IMR-90 (cell line): ENCODE results near the gene ADAMTS5. TPM values are rescaled to one million over a fixed set of nuclear protein-coding genes. Genes with fewer than 3 reads are reported as not detected.
A peak's percentile ranks its signal among the peaks of the same experiment; 100 is the strongest.

Experiments
- ATAC-seq: fragments of 200-7000 bp; cut with Tn5 transposase; 2 replicates; pipeline ENCODE4 v1.9.1; 2020; ENCODE audit warnings: low read depth, mild to moderate bottlenecking, moderate library complexity
- BruUV-seq: library from RNA; stranded (reverse); fragments of 400-500 nt; replicated peaks from 2 replicates; lab custom pipeline; 2021; lab: Mats Ljungman, UMichigan
- CTCF ChIA-PET: fragments of 300-600 bp; formaldehyde crosslinking; extraction: SDS; loops from one replicate; lab custom pipeline; 2021; ENCODE audit warnings: antibody characterized with exemption; lab: Yijun Ruan, JAX
- POLR2A ChIA-PET: fragments of 300-600 bp; sonication (Branson Sonifier 250); formaldehyde crosslinking; loops from one replicate; lab custom pipeline; 2022; ENCODE audit warnings: antibody characterized with exemption; ENCODE audit not compliant: unreplicated experiment; lab: Charles Lee
- DNase-seq: peaks from one replicate; pipeline ENCODE4 v3.0.0; 2013
- H2AFZ ChIP-seq: replicated peaks from 2 replicates; pipeline ENCODE3; 2013; ENCODE audit warnings: low read length, mild to moderate bottlenecking; ENCODE audit not compliant: poor library complexity
- H2AK5ac ChIP-seq: 2 replicates; pipeline ENCODE4 v1.6.1; 2013; ENCODE audit warnings: low read depth, low read length, inconsistent platforms
- H2AK9ac ChIP-seq: replicated peaks from 2 replicates; pipeline ENCODE3; 2013; ENCODE audit warnings: mild to moderate bottlenecking, low read depth, low read length, moderate library complexity; ENCODE audit not compliant: poor library complexity
- H2BK120ac ChIP-seq: 2 replicates; pipeline ENCODE4 v1.6.1; 2013; ENCODE audit warnings: low read depth, low read length, inconsistent platforms
- H2BK15ac ChIP-seq: 3 replicates; pipeline ENCODE4 v1.6.1; 2013; ENCODE audit warnings: low read depth, low read length, inconsistent platforms
- H2BK20ac ChIP-seq: 2 replicates; pipeline ENCODE4 v1.6.1; 2013; ENCODE audit warnings: low read depth, mild to moderate bottlenecking, inconsistent platforms, low read length, moderate library complexity
- H2BK5ac ChIP-seq: 2 replicates; pipeline ENCODE4 v1.6.1; 2013; ENCODE audit warnings: mild to moderate bottlenecking, low read depth, low read length, inconsistent platforms; ENCODE audit not compliant: poor library complexity, severe bottlenecking
- H3K14ac ChIP-seq: replicated peaks from 2 replicates; pipeline ENCODE4 v1.6.1; 2013; ENCODE audit warnings: low read depth, low read length, inconsistent platforms
- H3K18ac ChIP-seq: 2 replicates; pipeline ENCODE4 v1.6.1; 2013; ENCODE audit warnings: low read depth, low read length, control low read depth
- H3K23ac ChIP-seq: 2 replicates; pipeline ENCODE4 v1.6.1; 2013; ENCODE audit warnings: low read depth, low read length, inconsistent platforms
- H3K27ac ChIP-seq: 2 replicates; pipeline ENCODE4 v1.5.1; 2013; ENCODE audit warnings: mild to moderate bottlenecking, control low read depth, low read length; ENCODE audit not compliant: insufficient read depth
- H3K27me3 ChIP-seq: 2 replicates; pipeline ENCODE4 v1.6.1; 2013; ENCODE audit warnings: low read length; ENCODE audit not compliant: control insufficient read depth, insufficient read depth
- H3K36me3 ChIP-seq: 2 replicates; pipeline ENCODE4 v1.6.1; 2013; ENCODE audit warnings: low read length, mixed read lengths; ENCODE audit not compliant: control insufficient read depth, insufficient read depth
- H3K4ac ChIP-seq: 2 replicates; pipeline ENCODE4 v1.6.1; 2013; ENCODE audit warnings: low read depth, low read length, inconsistent platforms
- H3K4me1 ChIP-seq: 2 replicates; pipeline ENCODE4 v1.6.1; 2013; ENCODE audit warnings: low read length, mixed read lengths; ENCODE audit not compliant: control insufficient read depth, insufficient read depth
- H3K4me2 ChIP-seq: 2 replicates; pipeline ENCODE4 v1.6.1; 2013; ENCODE audit warnings: low read depth, mild to moderate bottlenecking, control low read depth, low read length, moderate library complexity
- H3K4me3 ChIP-seq: 2 replicates; pipeline ENCODE4 v1.5.1; 2013; ENCODE audit warnings: low read depth, mild to moderate bottlenecking, control low read depth, low read length, moderate library complexity; ENCODE audit not compliant: insufficient read depth
- H3K56ac ChIP-seq: 2 replicates; pipeline ENCODE4 v1.6.1; 2013; ENCODE audit warnings: low read length, inconsistent platforms; ENCODE audit not compliant: insufficient read depth; ENCODE audit errors: extremely low read depth
- H3K79me1 ChIP-seq, 2 experiments: 2 replicates each; pipeline ENCODE4 v1.6.1; 2013; ENCODE audit warnings: low read length in 2 of 2, inconsistent platforms in 1 of 2, low read depth in 1 of 2
- H3K9ac ChIP-seq: 2 replicates; pipeline ENCODE4 v1.6.1; 2013; ENCODE audit warnings: low read depth, low read length, control low read depth
- H3K9me1 ChIP-seq: 2 replicates; pipeline ENCODE4 v1.6.1; 2013; ENCODE audit warnings: low read length, inconsistent platforms; ENCODE audit not compliant: insufficient read depth
- H3K9me3 ChIP-seq: 2 replicates; pipeline ENCODE4 v1.6.1; 2013; ENCODE audit warnings: low read length; ENCODE audit not compliant: control insufficient read depth, insufficient read depth
- H4K20me1 ChIP-seq: 2 replicates; pipeline ENCODE4 v1.6.1; 2013; ENCODE audit warnings: low read length, inconsistent platforms; ENCODE audit not compliant: insufficient read depth
- H4K5ac ChIP-seq: 2 replicates; pipeline ENCODE4 v1.6.1; 2013; ENCODE audit warnings: mild to moderate bottlenecking, low read depth, low read length, control low read depth
- H4K8ac ChIP-seq, 2 experiments: 2 replicates each; pipeline ENCODE4 v1.6.1; 2013; ENCODE audit warnings: low read depth in 2 of 2, low read length in 2 of 2, control low read depth in 1 of 2, inconsistent platforms in 1 of 2
- H4K91ac ChIP-seq: 2 replicates; pipeline ENCODE4 v1.6.1; 2013; ENCODE audit warnings: low read depth, low read length, inconsistent platforms; ENCODE audit not compliant: insufficient read depth
- BHLHE40 ChIP-seq: fragments of 150-350 bp; IDR thresholded peaks from 2 replicates; pipeline ENCODE4 v1.6.1; 2016; ENCODE audit warnings: mild to moderate bottlenecking, low read depth, low read length
- CEBPB ChIP-seq: IDR thresholded peaks from 2 replicates; pipeline ENCODE4 v1.6.1; 2012; ENCODE audit warnings: low read depth, low read length, improper control_type of control experiment
- CHD1 ChIP-seq: IDR thresholded peaks from 2 replicates; pipeline ENCODE4 v1.6.1; 2012; ENCODE audit warnings: low read depth, low read length, improper control_type of control experiment
- MAFK ChIP-seq: IDR thresholded peaks from 2 replicates; pipeline ENCODE4 v1.6.1; 2012; ENCODE audit warnings: low read depth, low read length, improper control_type of control experiment
- MAZ ChIP-seq: IDR thresholded peaks from 2 replicates; pipeline ENCODE4 v1.6.1; 2012; ENCODE audit warnings: low read depth, mild to moderate bottlenecking, low read length, improper control_type of control experiment, moderate library complexity, borderline replicate concordance
- MXI1 ChIP-seq: IDR thresholded peaks from 2 replicates; pipeline ENCODE4 v1.6.1; 2012; ENCODE audit warnings: low read depth, mild to moderate bottlenecking, low read length, moderate library complexity, borderline replicate concordance
- NFE2L2 ChIP-seq: fragments of 150-350 bp; IDR thresholded peaks from 2 replicates; pipeline ENCODE4 v1.6.1; 2016; ENCODE audit warnings: low read depth, mild to moderate bottlenecking, low read length
- RCOR1 ChIP-seq: IDR thresholded peaks from 2 replicates; pipeline ENCODE4 v1.6.1; 2012; ENCODE audit warnings: mild to moderate bottlenecking, low read length, improper control_type of control experiment; ENCODE audit not compliant: insufficient replicate concordance
- RFX5 ChIP-seq: IDR thresholded peaks from 2 replicates; pipeline ENCODE4 v1.8.0; 2012; ENCODE audit warnings: low read depth, mild to moderate bottlenecking, low read length, moderate library complexity
- WGBS, 2 experiments: methylation state at CpG; one replicate each; pipeline versions ENCODE4 v1.1.5 to v1.1.7; 2013; ENCODE audit warnings: missing lambda C conversion rate in 2 of 2; ENCODE audit not compliant: insufficient read length in 1 of 2; ENCODE audit errors: extremely low coverage in 2 of 2; 5-methylcytosine and 5-hydroxymethylcytosine counted together
- dilution Hi-C: fragments of 300-500 bp; cut with HindIII; formaldehyde crosslinking; loops from one replicate; pipeline ENCODE4 v1.14.3; 2018; ENCODE audit warnings: low sequenced_read_pairs; ENCODE audit not compliant: unreplicated experiment
- in situ Hi-C: fragments of 300-500 bp; cut with MboI; formaldehyde crosslinking; loops from 3 replicates; pipeline ENCODE4 v1.14.3; 2019; ENCODE audit warnings: low sequenced_read_pairs, inconsistent platforms, mixed read lengths
- intact Hi-C: fragments of 100-400 bp; cut with micrococcal nuclease; formaldehyde crosslinking; loops from 2 replicates; pipeline ENCODE4 v1.10.0; 2022
- polyA plus RNA-seq, 3 experiments: library from polyadenylated mRNA; depleted of rRNA; stranded (reverse); fragments of >200 nt; gene quantifications; 2 replicates each; pipeline ENCODE4 v1.2.3, GENCODE V29; 2012; ENCODE audit warnings: low replicate concordance in 1 of 3
- total RNA-seq: library from RNA; depleted of rRNA; stranded (reverse); fragments of >200 nt; gene quantifications from 2 replicates; pipeline ENCODE4 v1.2.3, GENCODE V29; 2012
- TF ChIP-seq, protein P1 (sequence below): fragments of 150-350 bp; IDR thresholded peaks from 2 replicates; pipeline ENCODE4 v1.6.1; 2016; ENCODE audit warnings: low read depth, mild to moderate bottlenecking, low read length, moderate library complexity, borderline replicate concordance

ADAMTS5 gene
- total and polyA plus RNA-seq, 2 of the 4 experiments (the other 2 are of a cell fraction): 0.54 to 0.58 TPM

DNA sequence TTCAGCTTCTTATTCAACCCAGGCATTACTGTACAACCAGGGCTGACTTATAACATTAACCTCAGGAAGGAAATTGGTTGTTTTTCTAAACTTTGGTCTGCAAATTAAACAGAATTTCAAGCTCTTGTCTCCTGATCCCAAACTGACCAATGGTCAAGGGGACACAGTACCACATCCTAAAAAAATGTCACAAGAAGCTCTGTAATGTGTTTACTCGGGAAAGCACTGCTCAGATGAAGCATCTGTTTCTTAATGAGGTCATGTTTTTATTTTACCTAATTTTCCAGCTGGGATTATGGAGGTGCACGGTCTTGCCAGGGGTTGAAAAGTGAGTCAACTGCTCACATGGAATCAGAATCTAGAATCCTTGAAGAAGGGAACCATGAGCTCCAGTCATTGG lies 18.7 kb downstream of the ADAMTS5 start:
- no peak overlapping the region for H2BK120ac ChIP-seq
- no peak overlapping the region for H2AK5ac ChIP-seq
- no peak overlapping the region for H2AFZ ChIP-seq
- intact Hi-C loops (no loop called here), dilution Hi-C loops (no loop called here), in situ Hi-C loops (no loop called here)
- TF ChIP-seq, protein P1, sequence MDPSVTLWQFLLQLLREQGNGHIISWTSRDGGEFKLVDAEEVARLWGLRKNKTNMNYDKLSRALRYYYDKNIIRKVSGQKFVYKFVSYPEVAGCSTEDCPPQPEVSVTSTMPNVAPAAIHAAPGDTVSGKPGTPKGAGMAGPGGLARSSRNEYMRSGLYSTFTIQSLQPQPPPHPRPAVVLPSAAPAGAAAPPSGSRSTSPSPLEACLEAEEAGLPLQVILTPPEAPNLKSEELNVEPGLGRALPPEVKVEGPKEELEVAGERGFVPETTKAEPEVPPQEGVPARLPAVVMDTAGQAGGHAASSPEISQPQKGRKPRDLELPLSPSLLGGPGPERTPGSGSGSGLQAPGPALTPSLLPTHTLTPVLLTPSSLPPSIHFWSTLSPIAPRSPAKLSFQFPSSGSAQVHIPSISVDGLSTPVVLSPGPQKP: no peak
- TF ChIP-seq MAFK (no peak), RFX5 (no peak), RCOR1 (no peak), NFE2L2 (no peak), BHLHE40 (no peak), CEBPB (no peak), MXI1 (no peak), CHD1 (no peak), MAZ (no peak)
- peaks cover 4% of the 10 kb centered on the region for H3K9me1 ChIP-seq
- H3K79me1 ChIP-seq: no peaks in the 10 kb centered on the region
- WGBS, 2 experiments: no CpG with 5 or more reads among the region's 2 CpGs
- no TSS peak for BruUV-seq
- no peaks in the 10 kb centered on the region for H3K27me3 ChIP-seq
- H3K4me3 ChIP-seq: no peak overlapping the region
- H3K27ac ChIP-seq: no peak overlapping the region
- H3K4me1 ChIP-seq: peaks cover 3% of the 10 kb centered on the region
- no peak overlapping the region for H3K4me2 ChIP-seq
- no peaks in the 10 kb centered on the region for H3K9me3 ChIP-seq
- H3K14ac ChIP-seq: 0 out of 2 replicates have a peak overlapping the region, but pooled peaks have one; percentile 14
- H3K18ac ChIP-seq: no peak overlapping the region
- H3K23ac ChIP-seq: no peak overlapping the region
- peak; percentile 27 for DNase-seq
- H2BK15ac ChIP-seq: no peak overlapping the region
- no peak overlapping the region for H4K5ac ChIP-seq
- no peak overlapping the region for H4K8ac ChIP-seq
- no peak for ATAC-seq
- H2BK5ac ChIP-seq: no peak overlapping the region
- no peak overlapping the region for H3K56ac ChIP-seq
- CTCF ChIA-PET: no interaction called here
- no peak overlapping the region for H2BK20ac ChIP-seq
- H3K9ac ChIP-seq: no peak overlapping the region
- H3K4ac ChIP-seq: no peak overlapping the region
- no peak overlapping the region for H2AK9ac ChIP-seq
- no peaks in the 10 kb centered on the region for H4K20me1 ChIP-seq
- POLR2A ChIA-PET: interaction anchor here (0.6 kb wide), 1 partner anchor 191 kb away, joined by 4 read pairs; no protein-coding TSS in a partner anchor
- peaks cover 21% of the 10 kb centered on the region for H3K36me3 ChIP-seq
- no peak overlapping the region for H4K91ac ChIP-seq
